ENCODE data around the gene ZBTB3.
"Not testable (repeated sequence)": the region's sequence is repeated elsewhere in the genome, so short reads cannot be mapped to it uniquely, and the experiment has no call there.

Gene ZBTB3

GRCh38 chr11:62757846-62758788 lies 4.2 kb upstream of the ZBTB3 start:
- DNase-seq (ENCODE audit: low spot score) = no peak

- DNase-seq (ENCODE audit: low spot score) = no peak
These were observed 1.2 kb upstream of the ZBTB3 start for GRCh38 chr11:62755086-62755615.

- no peak for DNase-seq (ENCODE audit: low spot score)
These were observed 795 bp downstream of the ZBTB3 start for GRCh38 chr11:62752994-62753735.

GRCh38 chr11:62752177-62752785 lies 1.7 kb downstream of the ZBTB3 start:
- DNase-seq (ENCODE audit: low spot score) = no peak

GRCh38 chr11:62749931-62750330 lies 4.0 kb downstream of the ZBTB3 start:
- DNase-seq (ENCODE audit: low spot score) = not testable (repeated sequence)

- no peak for DNase-seq (ENCODE audit: low spot score)
These were observed 6.3 kb downstream of the ZBTB3 start for GRCh38 chr11:62747475-62748160.

GRCh38 chr11:62737196-62737595 lies 16.8 kb downstream of the ZBTB3 start:
- no peak for DNase-seq (ENCODE audit: low spot score)

GRCh38 chr11:62732830-62733229 lies 21.1 kb downstream of the ZBTB3 start:
- no peak for DNase-seq (ENCODE audit: low spot score)

- DNase-seq (ENCODE audit: low spot score) = not testable (repeated sequence)
These were observed 23.9 kb downstream of the ZBTB3 start for GRCh38 chr11:62730076-62730475.

GRCh38 chr11:62728171-62728988 lies 25.6 kb downstream of the ZBTB3 start, which contains the start of gene TTC9C:
TTC9C (plus strand) TSS chr11:62728486; CDS start chr11:62728849, 363 bp downstream.
- peak; percentile 78 for DNase-seq (ENCODE audit: low spot score)

GRCh38 chr11:62727872-62728170 lies 26.1 kb downstream of the ZBTB3 start:
- DNase-seq (ENCODE audit: low spot score) = peak; percentile 96

GRCh38 chr11:62727165-62727871 lies 26.6 kb downstream of the ZBTB3 start, which contains the start of gene HNRNPUL2:
HNRNPUL2 (minus strand) TSS chr11:62727457; CDS start chr11:62727156, 301 bp downstream.
- peak; percentile 99 for DNase-seq (ENCODE audit: low spot score)

GRCh38 chr11:62726915-62727164 lies 27.1 kb downstream of the ZBTB3 start:
- no peak for DNase-seq (ENCODE audit: low spot score)

GRCh38 chr11:62726156-62726914 lies 27.6 kb downstream of the ZBTB3 start:
- DNase-seq (ENCODE audit: low spot score) = no peak

- no peak for DNase-seq (ENCODE audit: low spot score)
These were observed 28.3 kb downstream of the ZBTB3 start for GRCh38 chr11:62725646-62726045.

- no peak for DNase-seq (ENCODE audit: low spot score)
These were observed 29.8 kb downstream of the ZBTB3 start for GRCh38 chr11:62724171-62724570.

- DNase-seq (ENCODE audit: low spot score) = no peak
These were observed 32.0 kb downstream of the ZBTB3 start for GRCh38 chr11:62721994-62722393.

GRCh38 chr11:62719302-62719978 lies 34.5 kb downstream of the ZBTB3 start:
- DNase-seq (ENCODE audit: low spot score) = no peak

- no peak for DNase-seq (ENCODE audit: low spot score)
These were observed 37.1 kb downstream of the ZBTB3 start for GRCh38 chr11:62716816-62717215.

Data from CD4-positive, alpha-beta T cell treated with Interleukin-2 at 100 ng/mL for 4 hours (primary cell).